GM12891 (cell line): Measurements from ENCODE around the gene TTC7B.

Experiments used
- PAX5 ChIP-seq: IDR thresholded peaks from 2 replicates; pipeline ENCODE4 v1.6.1; 2011; ENCODE audit warnings: low read length, moderate library complexity, mild to moderate bottlenecking; ENCODE audit not compliant: insufficient read depth, severe bottlenecking
- POLR2A ChIP-seq: IDR thresholded peaks from 2 replicates; pipeline ENCODE4 v1.6.1; 2011; ENCODE audit warnings: low read depth, low read length, control low read depth
- POLR2AphosphoS5 ChIP-seq: IDR thresholded peaks from 2 replicates; pipeline ENCODE4 v1.6.1; 2011; ENCODE audit warnings: low read depth, low read length, control low read depth
- POU2F2 ChIP-seq: IDR thresholded peaks from 2 replicates; pipeline ENCODE4 v1.6.1; 2011; ENCODE audit warnings: low read depth, mild to moderate bottlenecking, control low read depth, low read length, moderate library complexity
- SPI1 ChIP-seq: IDR thresholded peaks from 2 replicates; pipeline ENCODE4 v1.6.1; 2011; ENCODE audit warnings: low read depth, low read length, control low read depth
- TAF1 ChIP-seq: IDR thresholded peaks from 2 replicates; pipeline ENCODE4 v1.6.1; 2011; ENCODE audit warnings: low read depth, low read length, control low read depth

GRCh38 chr14:90621201-90621600, 195.0 kb downstream of the TTC7B start:
- TF ChIP-seq POLR2A (no peak), POLR2AphosphoS5 (no peak), TAF1 (no peak), PAX5 (no peak), POU2F2 (no peak), SPI1 (no peak)
